ENCODE measurements around the gene COL13A1.

Gene COL13A1

DNA sequence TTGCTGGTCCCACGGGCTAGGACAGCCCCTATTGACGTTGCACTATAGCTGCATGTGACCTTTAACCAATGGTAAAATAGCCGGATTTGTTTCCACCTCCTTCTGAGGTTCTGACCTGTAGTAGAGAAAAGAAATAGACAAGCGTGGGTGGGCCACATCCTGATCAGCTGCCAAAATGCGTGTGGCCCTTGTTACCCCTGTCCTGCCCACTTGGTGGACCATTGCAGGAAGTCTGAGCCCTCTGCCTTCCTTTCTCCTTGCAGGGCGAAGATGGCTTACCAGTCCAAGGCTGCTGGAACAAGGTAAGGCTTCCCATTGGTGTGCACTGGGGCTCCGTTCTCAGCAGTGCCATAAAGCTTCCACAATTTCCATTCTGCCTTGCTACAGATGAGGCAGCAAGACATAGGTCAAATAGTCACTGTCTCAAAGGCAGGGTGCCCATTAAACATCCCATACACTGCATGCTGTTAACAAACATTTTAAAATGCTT lies 155.1 kb downstream of the COL13A1 start:
- no peak overlapping the region for H3K4me3 Mint-ChIP-seq
- no peaks in the 10 kb centered on the region for H3K9me3 Mint-ChIP-seq
- H3K36me3 Mint-ChIP-seq (ENCODE audit: low read depth) = no peaks in the 10 kb centered on the region
- H3K4me1 Mint-ChIP-seq (ENCODE audit: low read depth) = no peaks in the 10 kb centered on the region
- peaks cover 8% of the 10 kb centered on the region for H3K27me3 Mint-ChIP-seq (ENCODE audit: low read depth)
- H3K27ac Mint-ChIP-seq = no peak overlapping the region

GRCh38 chr10:69957241-69957885 lies 155.7 kb downstream of the COL13A1 start:
- no peaks in the 10 kb centered on the region for H3K4me1 Mint-ChIP-seq (ENCODE audit: low read depth)
- H3K27ac Mint-ChIP-seq = no peak overlapping the region
- peaks cover 8% of the 10 kb centered on the region for H3K27me3 Mint-ChIP-seq (ENCODE audit: low read depth)
- no peaks in the 10 kb centered on the region for H3K9me3 Mint-ChIP-seq
- no peaks in the 10 kb centered on the region for H3K36me3 Mint-ChIP-seq (ENCODE audit: low read depth)
- H3K4me3 Mint-ChIP-seq = no peak overlapping the region

DNA sequence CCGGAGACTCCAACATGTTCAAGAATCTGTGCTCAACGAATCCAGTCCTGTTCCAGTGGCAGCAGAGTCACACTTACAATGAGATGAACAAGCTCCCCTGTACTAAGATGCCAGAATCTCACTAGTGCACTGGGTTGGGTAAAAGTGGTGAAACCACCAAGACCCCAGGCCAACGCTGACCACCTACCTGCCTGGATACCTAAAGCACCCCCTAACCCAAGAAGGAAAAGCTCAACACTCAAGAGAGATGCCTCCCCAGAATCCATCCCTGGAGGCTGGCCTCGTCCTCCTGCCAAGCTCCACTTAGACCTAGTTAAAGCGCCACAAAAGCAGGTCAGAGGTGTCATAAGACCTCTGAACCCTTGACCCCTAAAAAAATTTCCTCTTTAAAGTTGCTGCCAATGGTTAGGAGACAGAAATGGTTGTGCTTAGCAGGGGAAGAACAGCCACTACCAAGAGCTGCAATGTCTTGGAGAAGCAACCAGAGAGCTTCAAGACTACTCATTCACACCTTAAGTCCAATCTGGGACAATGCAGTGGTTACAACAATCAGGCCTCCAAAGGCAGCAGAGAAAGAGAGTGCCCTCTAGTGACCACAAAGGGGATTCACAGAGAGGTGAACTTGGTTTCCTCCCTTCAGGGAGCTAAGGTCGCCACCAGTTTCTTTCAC lies 156.3 kb downstream of the COL13A1 start:
- Mint-ChIP-seq H3K9me3 (no peaks in the 10 kb centered on the region), H3K4me3 (no peak overlapping the region), H3K27ac (no peak overlapping the region), H3K36me3 (ENCODE audit: low read depth) (no peaks in the 10 kb centered on the region), H3K4me1 (ENCODE audit: low read depth) (no peaks in the 10 kb centered on the region), H3K27me3 (ENCODE audit: low read depth) (peaks cover 6% of the 10 kb centered on the region)

- Mint-ChIP-seq H3K4me3 (no peak overlapping the region), H3K36me3 (ENCODE audit: low read depth) (no peaks in the 10 kb centered on the region), H3K27me3 (ENCODE audit: low read depth) (peaks cover 5% of the 10 kb centered on the region), H3K9me3 (no peaks in the 10 kb centered on the region), H3K4me1 (ENCODE audit: low read depth) (no peaks in the 10 kb centered on the region), H3K27ac (no peak overlapping the region)
These were observed 156.8 kb downstream of the COL13A1 start for GRCh38 chr10:69958556-69958902.

- no peaks in the 10 kb centered on the region for H3K9me3 Mint-ChIP-seq
- H3K4me1 Mint-ChIP-seq (ENCODE audit: low read depth) = no peaks in the 10 kb centered on the region
- H3K36me3 Mint-ChIP-seq (ENCODE audit: low read depth) = no peaks in the 10 kb centered on the region
- no peak overlapping the region for H3K4me3 Mint-ChIP-seq
- H3K27me3 Mint-ChIP-seq (ENCODE audit: low read depth) = peaks cover 5% of the 10 kb centered on the region
- H3K27ac Mint-ChIP-seq = no peak overlapping the region
These were observed 158.2 kb downstream of the COL13A1 start for GRCh38 chr10:69959911-69960310.

GRCh38 chr10:69960606-69960987 lies 158.9 kb downstream of the COL13A1 start:
- no peaks in the 10 kb centered on the region for H3K9me3 Mint-ChIP-seq
- no peaks in the 10 kb centered on the region for H3K4me1 Mint-ChIP-seq (ENCODE audit: low read depth)
- no peak overlapping the region for H3K27ac Mint-ChIP-seq
- no peaks in the 10 kb centered on the region for H3K36me3 Mint-ChIP-seq (ENCODE audit: low read depth)
- H3K4me3 Mint-ChIP-seq = no peak overlapping the region
- H3K27me3 Mint-ChIP-seq (ENCODE audit: low read depth) = peaks cover 5% of the 10 kb centered on the region

DNA sequence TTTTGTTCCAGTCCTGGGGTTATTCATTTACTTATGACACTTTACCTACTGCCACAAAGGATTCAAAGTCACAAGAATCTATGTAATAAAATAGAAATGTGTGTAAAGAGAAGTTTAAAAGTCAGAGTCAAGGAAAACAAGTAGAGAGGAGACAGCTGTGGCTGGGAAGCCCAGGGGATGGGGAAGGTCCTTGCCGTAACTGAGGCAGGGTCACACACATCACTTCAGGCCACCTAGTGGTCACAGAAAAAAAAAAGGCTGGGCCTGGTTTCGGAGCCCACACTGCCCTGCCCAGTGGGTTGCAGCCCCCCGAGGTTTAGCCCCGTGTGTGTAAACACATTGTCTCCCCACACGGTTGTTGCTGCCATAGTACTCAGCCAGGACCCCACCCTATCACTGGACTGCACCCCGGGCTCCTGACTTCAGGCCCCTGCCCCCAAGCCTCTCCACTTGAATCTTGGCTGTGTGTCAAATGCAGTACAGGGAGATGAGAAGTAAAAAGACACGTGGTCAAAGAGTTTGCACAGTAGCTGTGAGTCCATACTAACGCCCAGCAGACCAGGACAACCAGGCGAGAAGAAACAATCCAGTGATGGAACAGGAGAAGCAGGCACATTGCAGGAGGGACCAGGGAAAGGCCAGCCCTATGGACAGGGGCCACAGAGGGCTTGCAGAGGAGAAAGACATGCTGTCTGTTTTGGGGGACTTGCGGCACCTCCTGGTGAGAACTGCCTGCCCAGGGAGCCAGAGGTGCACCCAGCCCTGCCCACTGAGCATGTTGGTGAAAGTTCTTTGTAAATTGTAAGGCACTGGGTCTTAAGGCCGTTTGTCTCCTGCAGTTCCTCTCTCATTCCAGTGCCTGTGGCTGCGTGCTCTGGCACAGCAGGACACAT lies 159.5 kb downstream of the COL13A1 start:
- Mint-ChIP-seq H3K4me3 (no peak overlapping the region), H3K9me3 (no peaks in the 10 kb centered on the region), H3K27ac (no peak overlapping the region), H3K36me3 (ENCODE audit: low read depth) (no peaks in the 10 kb centered on the region), H3K4me1 (ENCODE audit: low read depth) (no peaks in the 10 kb centered on the region), H3K27me3 (ENCODE audit: low read depth) (peaks cover 5% of the 10 kb centered on the region)

GRCh38 chr10:69961881-69962745 lies 160.4 kb downstream of the COL13A1 start:
- Mint-ChIP-seq H3K36me3 (ENCODE audit: low read depth) (no peaks in the 10 kb centered on the region), H3K27ac (no peak overlapping the region), H3K4me3 (no peak overlapping the region)

DNA sequence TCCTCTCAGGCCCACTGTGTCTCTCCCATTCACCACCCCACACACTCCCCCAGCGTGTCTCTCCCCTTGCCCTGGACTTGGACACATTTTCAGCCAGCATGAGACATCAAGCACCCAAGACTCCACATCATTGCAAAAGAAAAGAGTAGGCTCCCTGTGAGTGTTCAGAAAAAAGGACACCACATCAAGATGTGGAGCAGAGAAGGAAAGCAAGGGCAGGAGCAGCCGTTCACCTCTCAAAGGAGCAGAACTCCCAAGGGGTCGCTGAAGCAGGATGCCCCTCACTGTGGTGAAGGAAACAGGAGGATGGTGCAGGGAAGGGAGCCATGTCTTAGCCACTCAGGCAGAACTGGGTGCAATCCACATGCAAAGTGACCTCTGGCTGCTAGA lies 161.0 kb downstream of the COL13A1 start:
- H3K36me3 Mint-ChIP-seq (ENCODE audit: low read depth) = no peaks in the 10 kb centered on the region
- H3K9me3 Mint-ChIP-seq = no peaks in the 10 kb centered on the region
- H3K27ac Mint-ChIP-seq = no peak overlapping the region
- no peak overlapping the region for H3K4me3 Mint-ChIP-seq
- peaks cover 5% of the 10 kb centered on the region for H3K27me3 Mint-ChIP-seq (ENCODE audit: low read depth)
- no peaks in the 10 kb centered on the region for H3K4me1 Mint-ChIP-seq (ENCODE audit: low read depth)

More at GRCh38 chr10:69961881-69962745, 160.4 kb downstream of the COL13A1 start:
- no peaks in the 10 kb centered on the region for H3K4me1 Mint-ChIP-seq (ENCODE audit: low read depth)
- peaks cover 5% of the 10 kb centered on the region for H3K27me3 Mint-ChIP-seq (ENCODE audit: low read depth)
- no peaks in the 10 kb centered on the region for H3K9me3 Mint-ChIP-seq

- peaks cover 2% of the 10 kb centered on the region for H3K27me3 Mint-ChIP-seq (ENCODE audit: low read depth)
- H3K4me1 Mint-ChIP-seq (ENCODE audit: low read depth) = no peaks in the 10 kb centered on the region
- no peaks in the 10 kb centered on the region for H3K9me3 Mint-ChIP-seq
- no peak overlapping the region for H3K27ac Mint-ChIP-seq
- no peak overlapping the region for H3K4me3 Mint-ChIP-seq
- H3K36me3 Mint-ChIP-seq (ENCODE audit: low read depth) = no peaks in the 10 kb centered on the region
These were observed 161.6 kb downstream of the COL13A1 start for GRCh38 chr10:69963178-69963834.

GRCh38 chr10:69963835-69964710 lies 162.4 kb downstream of the COL13A1 start:
- Mint-ChIP-seq H3K4me3 (no peak overlapping the region), H3K27me3 (ENCODE audit: low read depth) (no peaks in the 10 kb centered on the region), H3K9me3 (no peaks in the 10 kb centered on the region), H3K27ac (no peak overlapping the region), H3K36me3 (ENCODE audit: low read depth) (no peaks in the 10 kb centered on the region), H3K4me1 (ENCODE audit: low read depth) (no peaks in the 10 kb centered on the region)

DNA sequence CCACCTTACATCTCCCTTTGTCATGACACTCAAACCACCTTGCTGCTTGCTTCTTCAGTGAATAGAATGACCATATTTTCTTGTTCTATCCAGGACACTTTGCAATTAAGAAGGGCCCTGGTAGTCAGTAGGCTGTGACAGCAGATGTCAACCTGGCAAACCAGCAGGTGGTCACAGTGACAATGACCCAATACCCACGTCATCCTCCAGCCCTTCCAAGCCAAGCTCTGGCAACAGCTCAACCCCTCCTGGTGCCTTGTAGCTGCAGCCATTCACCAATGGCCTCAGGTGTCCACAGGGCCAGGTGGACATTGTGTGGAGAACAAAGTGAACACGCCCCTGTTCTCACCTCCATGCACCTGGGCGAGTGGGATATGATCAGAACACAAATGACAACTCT lies 163.4 kb downstream of the COL13A1 start:
- no peaks in the 10 kb centered on the region for H3K36me3 Mint-ChIP-seq (ENCODE audit: low read depth)
- H3K9me3 Mint-ChIP-seq = no peaks in the 10 kb centered on the region
- no peaks in the 10 kb centered on the region for H3K4me1 Mint-ChIP-seq (ENCODE audit: low read depth)

More for the DNA sequence above, 163.4 kb downstream of the COL13A1 start:
- peaks cover 6% of the 10 kb centered on the region for H3K27me3 Mint-ChIP-seq (ENCODE audit: low read depth)
- H3K27ac Mint-ChIP-seq = no peak overlapping the region
- H3K4me3 Mint-ChIP-seq = no peak overlapping the region

All from T-helper 1 cell treated with Interleukin-12 subunit alpha and Interleukin-12 subunit beta and Interleukin-4 antibody, amounts not matched to agents 30 μg/mL and 1 μg/mL, for 36 hours (primary cell).